Caco-2 (cell line): ENCODE results near the gene SLC35F1. TPM values are rescaled to one million over a fixed set of nuclear protein-coding genes. Genes with fewer than 3 reads are reported as not detected.

Experiments used
- BruUV-seq: library from RNA; stranded (reverse); fragments of 400-500 nt; replicated peaks from 2 replicates; lab custom pipeline; 2021; lab: Mats Ljungman, UMichigan
- CTCF ChIA-PET: fragments of 300-600 bp; sonication (Branson Sonifier 250); formaldehyde crosslinking; loops from one replicate; lab custom pipeline; 2022; ENCODE audit warnings: antibody characterized with exemption; lab: Charles Lee
- POLR2A ChIA-PET: fragments of 300-600 bp; sonication (Branson Sonifier 250); formaldehyde crosslinking; loops from one replicate; lab custom pipeline; 2022; ENCODE audit warnings: antibody characterized with exemption; lab: Charles Lee
- DNase-seq, 2 experiments: peaks; one replicate each; pipeline versions ENCODE4 v3.0.0 to v3.0.0-alpha.2; 2020 to 2022
- H3K27me3 ChIP-seq: replicated peaks from 2 replicates; pipeline ENCODE4 v1.6.0; 2011; ENCODE audit warnings: low read length; ENCODE audit not compliant: control insufficient read depth, insufficient read depth
- H3K36me3 ChIP-seq: 2 replicates; pipeline ENCODE4 v1.5.1; 2011; ENCODE audit warnings: low read length; ENCODE audit not compliant: control insufficient read depth, insufficient read depth
- H3K4me1 ChIP-seq: fragments of 250-450 bp; sonication (Bioruptor Pico); 2 replicates; pipeline ENCODE4 v1.5.1; 2020; ENCODE audit warnings: mild to moderate bottlenecking
- H3K4me3 ChIP-seq: 2 replicates; pipeline ENCODE4 v1.5.1; 2011; ENCODE audit warnings: low read depth, mild to moderate bottlenecking, control low read depth, low read length
- H3K9me3 ChIP-seq: fragments of 250-450 bp; sonication (Bioruptor Pico); 2 replicates; pipeline ENCODE4 v1.5.1; 2020; ENCODE audit warnings: mild to moderate bottlenecking, moderate library complexity
- H3K27ac Mint-ChIP-seq: one replicate; pipeline ENCODE4 v1.8.0; 2022; ENCODE audit warnings: mixed read lengths; ENCODE audit not compliant: unreplicated experiment
- H3K27me3 Mint-ChIP-seq: one replicate; pipeline ENCODE4 v1.8.0; 2022; ENCODE audit warnings: mixed read lengths; ENCODE audit not compliant: insufficient read depth, unreplicated experiment
- H3K36me3 Mint-ChIP-seq: one replicate; pipeline ENCODE4 v1.8.0; 2022; ENCODE audit warnings: mild to moderate bottlenecking, mixed read lengths; ENCODE audit not compliant: insufficient read depth, unreplicated experiment
- H3K4me1 Mint-ChIP-seq: one replicate; pipeline ENCODE4 v1.8.0; 2022; ENCODE audit warnings: low read depth, mixed read lengths; ENCODE audit not compliant: unreplicated experiment
- H3K4me3 Mint-ChIP-seq: one replicate; pipeline ENCODE4 v1.8.0; 2022; ENCODE audit warnings: mild to moderate bottlenecking, moderate library complexity, mixed read lengths; ENCODE audit not compliant: unreplicated experiment
- H3K9me3 Mint-ChIP-seq: one replicate; pipeline ENCODE4 v1.8.0; 2022; ENCODE audit warnings: mixed read lengths; ENCODE audit not compliant: unreplicated experiment
- intact Hi-C: fragments of 100-400 bp; cut with micrococcal nuclease; formaldehyde crosslinking; loops from one replicate; pipeline ENCODE4 v1.10.0; 2022; ENCODE audit not compliant: unreplicated experiment
- total RNA-seq: library from RNA; stranded (reverse); gene quantifications from 2 replicates; pipeline ENCODE4 v1.2.3, GENCODE V29; 2022
- TF ChIP-seq, protein P1 (sequence below), 2 experiments: fragments of 200-600 bp in 1 of 2; IDR thresholded peaks; 1 replicate in 1 of 2; 2 replicates in 1 of 2; pipeline versions ENCODE4 v1.5.1 to v1.8.0; 2011 to 2022; ENCODE audit warnings: antibody characterized with exemption in 1 of 2, control low read depth in 1 of 2, inconsistent platforms in 1 of 2, low read depth in 1 of 2, low read length in 1 of 2, mild to moderate bottlenecking in 1 of 2, moderate library complexity in 1 of 2; ENCODE audit not compliant: insufficient read depth in 1 of 2, severe bottlenecking in 1 of 2, unreplicated experiment in 1 of 2

The SLC35F1 gene
- total RNA-seq, 1 experiment from 2014 or later, result not detected

DNA sequence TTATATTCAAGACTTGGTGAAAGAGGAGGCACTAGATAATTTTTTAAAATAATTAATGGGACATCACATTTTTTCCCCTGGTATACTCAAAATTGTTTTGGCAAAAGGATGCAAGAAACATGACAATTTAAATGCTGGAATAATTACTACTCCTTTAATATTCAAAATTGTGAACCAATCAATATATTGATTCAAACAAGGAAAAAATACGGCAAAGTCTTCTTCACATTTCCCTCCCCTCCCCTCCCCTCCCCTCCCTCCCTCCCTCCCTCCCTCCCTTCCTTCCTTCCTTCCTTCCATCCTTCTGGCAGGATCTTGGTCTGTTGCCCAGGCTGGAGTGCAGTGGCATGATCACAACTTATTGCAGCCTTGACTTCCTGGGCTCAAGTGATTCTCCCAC, 4.1 kb downstream of the SLC35F1 start:
- no peaks in the 10 kb centered on the region for H3K27me3 Mint-ChIP-seq
- TF ChIP-seq, protein P1, sequence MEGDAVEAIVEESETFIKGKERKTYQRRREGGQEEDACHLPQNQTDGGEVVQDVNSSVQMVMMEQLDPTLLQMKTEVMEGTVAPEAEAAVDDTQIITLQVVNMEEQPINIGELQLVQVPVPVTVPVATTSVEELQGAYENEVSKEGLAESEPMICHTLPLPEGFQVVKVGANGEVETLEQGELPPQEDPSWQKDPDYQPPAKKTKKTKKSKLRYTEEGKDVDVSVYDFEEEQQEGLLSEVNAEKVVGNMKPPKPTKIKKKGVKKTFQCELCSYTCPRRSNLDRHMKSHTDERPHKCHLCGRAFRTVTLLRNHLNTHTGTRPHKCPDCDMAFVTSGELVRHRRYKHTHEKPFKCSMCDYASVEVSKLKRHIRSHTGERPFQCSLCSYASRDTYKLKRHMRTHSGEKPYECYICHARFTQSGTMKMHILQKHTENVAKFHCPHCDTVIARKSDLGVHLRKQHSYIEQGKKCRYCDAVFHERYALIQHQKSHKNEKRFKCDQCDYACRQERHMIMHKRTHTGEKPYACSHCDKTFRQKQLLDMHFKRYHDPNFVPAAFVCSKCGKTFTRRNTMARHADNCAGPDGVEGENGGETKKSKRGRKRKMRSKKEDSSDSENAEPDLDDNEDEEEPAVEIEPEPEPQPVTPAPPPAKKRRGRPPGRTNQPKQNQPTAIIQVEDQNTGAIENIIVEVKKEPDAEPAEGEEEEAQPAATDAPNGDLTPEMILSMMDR (IDR thresholded peaks at IDR 0.05; ENCODE audit: insufficient read depth in 1 of 2, low read depth in 1 of 2, low read length in 1 of 2, severe bottlenecking in 1 of 2, unreplicated experiment in 1 of 2), result no peak
- BruUV-seq, result no TSS peak
- ChIA-PET POLR2A (no interaction called here), CTCF (no interaction called here)
- DNase-seq, result no peak
- no peaks in the 10 kb centered on the region for H3K9me3 Mint-ChIP-seq
- Histone ChIP-seq H3K4me1 (no peaks in the 10 kb centered on the region), H3K27me3 (no peaks in the 10 kb centered on the region), H3K4me3 (no peak overlapping the region), H3K36me3 (no peaks in the 10 kb centered on the region), H3K9me3 (no peaks in the 10 kb centered on the region)
- intact Hi-C loops, result no loop called here
- H3K27ac Mint-ChIP-seq, result no peak overlapping the region
- H3K4me3 Mint-ChIP-seq, result no peak overlapping the region
- H3K36me3 Mint-ChIP-seq, result no peaks in the 10 kb centered on the region
- H3K4me1 Mint-ChIP-seq, result no peaks in the 10 kb centered on the region

GRCh38 chr6:117911660-117912059, 4.6 kb downstream of the SLC35F1 start:
- Mint-ChIP-seq H3K4me1 (no peaks in the 10 kb centered on the region), H3K27me3 (no peaks in the 10 kb centered on the region), H3K27ac (no peak overlapping the region), H3K36me3 (no peaks in the 10 kb centered on the region), H3K9me3 (no peaks in the 10 kb centered on the region), H3K4me3 (no peak overlapping the region)
- intact Hi-C loops, result no loop called here
- no peaks in the 10 kb centered on the region for H3K36me3 ChIP-seq
- POLR2A ChIA-PET, result no interaction called here
- no TSS peak for BruUV-seq
- CTCF ChIA-PET, result no interaction called here
- TF ChIP-seq, protein P1 (IDR thresholded peaks at IDR 0.05; ENCODE audit: insufficient read depth in 1 of 2, low read depth in 1 of 2, low read length in 1 of 2, severe bottlenecking in 1 of 2, unreplicated experiment in 1 of 2), result no peak
- no peaks in the 10 kb centered on the region for H3K4me1 ChIP-seq
- DNase-seq, result no peak
- no peak overlapping the region for H3K4me3 ChIP-seq
- no peaks in the 10 kb centered on the region for H3K27me3 ChIP-seq
- H3K9me3 ChIP-seq, result no peaks in the 10 kb centered on the region

DNA sequence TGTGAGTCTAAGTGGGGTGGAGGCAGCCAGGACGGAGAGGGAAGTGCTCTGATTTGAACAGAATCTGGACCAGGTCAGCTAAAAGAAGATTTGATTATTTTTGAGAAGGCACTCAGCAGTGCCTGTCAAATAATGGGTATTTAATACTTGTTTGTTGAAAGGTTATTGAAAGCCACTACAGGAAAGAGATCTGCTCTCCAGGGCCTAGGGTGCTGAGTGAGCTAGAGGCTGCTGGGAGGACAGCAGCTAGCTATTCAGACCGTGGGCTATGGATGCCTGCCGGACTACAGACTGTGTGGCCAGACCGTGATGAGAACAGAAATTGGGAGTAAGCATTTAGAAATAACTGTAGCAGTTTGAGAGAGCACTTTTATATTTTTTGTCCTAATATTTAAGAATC, 8.8 kb downstream of the SLC35F1 start:
- Mint-ChIP-seq H3K4me1 (no peaks in the 10 kb centered on the region), H3K4me3 (no peak overlapping the region), H3K27me3 (no peaks in the 10 kb centered on the region), H3K9me3 (no peaks in the 10 kb centered on the region), H3K36me3 (no peaks in the 10 kb centered on the region), H3K27ac (no peak overlapping the region)
- no peaks in the 10 kb centered on the region for H3K36me3 ChIP-seq
- ChIA-PET CTCF (no interaction called here), POLR2A (no interaction called here)
- no peaks in the 10 kb centered on the region for H3K4me1 ChIP-seq
- no peak overlapping the region for H3K4me3 ChIP-seq
- DNase-seq, result no peak
- no TSS peak for BruUV-seq
- no peaks in the 10 kb centered on the region for H3K9me3 ChIP-seq
- intact Hi-C loops, result no loop called here
- H3K27me3 ChIP-seq, result no peaks in the 10 kb centered on the region
- TF ChIP-seq, protein P1 (IDR thresholded peaks at IDR 0.05; ENCODE audit: insufficient read depth in 1 of 2, low read depth in 1 of 2, low read length in 1 of 2, severe bottlenecking in 1 of 2, unreplicated experiment in 1 of 2), result no peak
